Fibroblast of peridontal ligament (primary cell): ENCODE results near the gene B3GAT1.
"Not testable (repeated sequence)": the region's sequence is repeated elsewhere in the genome, so short reads cannot be mapped to it uniquely, and the experiment has no call there.

Experiments
- DNase-seq: peaks from one replicate; pipeline ENCODE4 v3.0.0-alpha.2; 2010; ENCODE audit errors: extremely low read depth

B3GAT1 gene

DNA sequence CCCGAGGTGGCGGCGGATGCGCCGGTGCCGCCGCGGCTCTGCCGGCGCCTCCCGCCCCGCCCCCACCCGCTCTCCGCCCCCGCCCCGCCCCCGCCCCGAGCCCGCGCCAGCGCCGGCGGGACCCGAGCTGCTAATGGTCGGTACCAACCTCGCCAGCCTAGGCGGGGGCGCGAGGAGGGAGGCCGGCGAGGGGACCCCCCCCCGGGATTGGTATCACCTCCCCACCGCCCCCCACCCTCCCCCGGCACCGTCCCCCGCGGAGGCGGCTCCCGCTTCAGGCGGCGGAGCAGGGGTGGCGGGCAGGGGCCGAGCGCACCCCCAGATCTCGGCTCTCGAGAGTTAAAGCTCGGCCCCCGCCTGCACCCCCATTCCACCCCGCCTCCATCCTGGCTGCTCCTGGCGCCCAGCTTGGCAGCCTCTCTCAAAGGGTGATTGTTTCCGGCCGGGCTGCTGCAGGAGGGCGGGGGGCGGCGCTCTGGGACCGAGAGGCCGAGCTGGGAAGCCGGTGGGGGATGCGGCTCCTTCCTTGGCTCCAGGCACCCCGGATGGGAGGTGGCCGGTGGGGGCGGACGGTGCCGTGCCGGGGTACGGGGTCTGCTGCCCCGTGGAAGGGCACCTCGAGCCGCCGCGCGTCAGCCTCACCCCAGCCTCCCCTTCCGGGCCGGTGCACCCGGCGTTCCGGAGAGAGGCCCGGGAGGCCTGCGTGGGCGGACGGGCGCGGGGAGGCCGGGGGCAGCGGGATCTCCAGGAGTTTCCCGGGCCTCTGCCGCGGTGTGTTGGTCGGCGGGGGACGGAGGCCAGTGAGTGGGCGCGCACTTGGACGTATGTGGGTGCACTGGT lies at the start of gene B3GAT1:
B3GAT1 (minus strand) TSS at position 40 of the 840 bp plus-strand sequence. CDS start 24,583 bp downstream, outside the sequence.
- no peak for DNase-seq

GRCh38 chr11:134461621-134462020 lies 49.6 kb upstream of the B3GAT1 start:
- DNase-seq = no peak

- DNase-seq = no peak
These were observed 48.8 kb upstream of the B3GAT1 start for GRCh38 chr11:134460881-134461280.

DNA sequence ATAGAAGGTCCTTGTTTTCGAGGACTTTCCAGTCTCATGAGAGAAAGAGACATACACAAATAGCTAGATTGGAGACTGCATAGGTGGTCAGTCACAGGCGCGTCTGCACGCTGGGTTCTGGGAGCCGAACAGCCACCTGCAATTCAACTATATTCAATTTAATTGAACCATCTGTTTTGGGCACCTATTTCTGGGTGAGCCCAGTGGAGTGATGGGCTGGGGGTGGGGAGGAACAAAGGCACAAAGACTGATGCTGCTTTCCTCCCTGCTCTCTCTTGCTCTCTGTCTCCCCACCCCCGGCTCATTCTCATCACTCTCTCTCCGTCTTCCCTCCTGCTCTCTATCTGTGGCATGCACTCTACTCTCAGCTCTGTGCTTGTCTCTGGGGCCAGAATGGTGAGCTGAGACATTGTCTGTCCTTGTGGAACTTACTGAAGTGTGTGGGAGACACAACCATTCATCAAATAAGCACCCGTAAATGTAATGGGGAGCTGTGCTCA lies 48.1 kb upstream of the B3GAT1 start:
- no peak for DNase-seq

DNA sequence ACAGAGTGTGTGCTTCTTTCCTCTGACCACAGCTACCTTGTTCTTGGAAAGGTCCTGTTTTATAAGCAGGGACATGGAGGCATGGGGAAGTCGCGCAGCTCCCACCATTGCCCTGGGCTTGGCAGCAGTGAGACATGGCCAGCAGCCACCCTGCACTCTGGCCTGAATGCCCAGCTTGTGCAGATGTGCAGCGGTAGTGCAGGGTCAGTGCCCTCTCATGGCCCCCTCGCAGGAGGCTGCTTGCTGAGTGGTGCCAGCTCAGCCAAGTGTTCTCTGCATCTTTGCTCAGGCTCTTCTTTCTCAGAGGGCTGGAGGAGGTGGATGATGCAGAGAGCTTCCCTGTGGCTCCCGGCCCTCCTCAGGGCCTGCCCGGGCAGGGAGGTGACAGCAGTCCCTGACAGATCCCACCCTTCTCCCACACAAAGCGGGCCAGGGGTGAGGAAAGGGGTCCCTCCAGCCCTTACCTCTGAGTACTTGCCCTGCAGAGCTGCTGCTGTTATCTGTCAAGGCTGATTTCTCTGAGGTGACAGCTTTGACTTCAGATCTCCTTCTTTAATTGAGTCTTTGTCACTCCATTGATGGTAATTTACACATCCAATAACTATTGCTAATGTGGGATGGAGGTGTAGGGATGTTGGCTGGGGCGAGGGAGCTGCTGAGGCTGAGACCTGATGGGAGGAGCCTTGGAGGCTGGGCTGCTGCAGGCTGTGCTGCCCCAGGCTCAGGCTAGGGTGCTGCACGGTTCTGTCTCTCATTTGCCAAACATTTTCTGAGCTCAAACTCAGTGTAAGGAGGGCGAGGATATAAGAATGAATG lies 47.4 kb upstream of the B3GAT1 start:
- DNase-seq = no peak

GRCh38 chr11:134457411-134458007 lies 45.5 kb upstream of the B3GAT1 start:
- not testable (repeated sequence) for DNase-seq

DNA sequence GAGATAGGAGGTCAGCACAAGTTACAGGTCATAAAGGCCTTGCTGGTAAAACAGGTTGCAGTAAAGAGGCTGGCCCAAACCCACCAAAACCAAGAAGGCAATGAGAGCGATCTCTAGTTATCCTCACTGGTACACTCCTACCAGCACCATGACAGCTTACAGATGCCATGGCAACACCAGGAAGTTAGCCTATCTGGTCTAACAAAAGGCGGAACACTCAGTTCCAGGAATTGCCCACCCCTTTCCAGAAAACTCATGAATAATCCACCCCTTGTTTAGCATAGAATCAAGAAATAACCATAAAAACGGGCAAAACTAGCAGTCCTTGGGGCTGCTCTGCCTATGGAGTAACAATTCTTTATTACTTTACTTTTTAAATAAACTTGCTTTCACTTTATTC lies 43.5 kb upstream of the B3GAT1 start:
- no peak for DNase-seq

DNA sequence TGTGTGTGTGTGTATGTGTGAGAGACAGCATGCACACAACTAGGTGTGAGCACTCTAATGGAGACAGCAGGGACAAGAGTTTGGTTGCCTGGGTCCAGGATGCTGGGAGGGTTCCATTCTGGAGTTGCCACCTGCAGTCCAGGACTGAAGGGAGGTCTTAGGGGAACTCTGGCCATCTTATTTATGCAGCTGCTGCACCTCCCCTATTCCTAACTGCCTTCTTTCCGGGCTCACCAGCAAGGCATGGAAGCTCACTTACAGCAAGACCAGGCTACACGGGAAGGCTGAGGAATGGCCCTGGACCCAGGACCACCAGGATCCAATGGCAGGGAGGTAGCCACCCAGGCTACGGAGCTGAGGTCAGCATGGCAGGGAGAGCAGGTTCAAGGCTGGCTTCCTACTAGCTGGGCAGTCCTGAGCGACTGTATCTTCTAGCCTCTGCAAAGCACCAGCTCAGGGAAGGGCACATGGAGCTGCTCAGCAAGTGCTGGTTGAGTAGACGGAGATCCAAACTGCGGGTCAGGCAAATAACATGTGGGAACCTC lies 42.2 kb upstream of the B3GAT1 start:
- DNase-seq = no peak

DNA sequence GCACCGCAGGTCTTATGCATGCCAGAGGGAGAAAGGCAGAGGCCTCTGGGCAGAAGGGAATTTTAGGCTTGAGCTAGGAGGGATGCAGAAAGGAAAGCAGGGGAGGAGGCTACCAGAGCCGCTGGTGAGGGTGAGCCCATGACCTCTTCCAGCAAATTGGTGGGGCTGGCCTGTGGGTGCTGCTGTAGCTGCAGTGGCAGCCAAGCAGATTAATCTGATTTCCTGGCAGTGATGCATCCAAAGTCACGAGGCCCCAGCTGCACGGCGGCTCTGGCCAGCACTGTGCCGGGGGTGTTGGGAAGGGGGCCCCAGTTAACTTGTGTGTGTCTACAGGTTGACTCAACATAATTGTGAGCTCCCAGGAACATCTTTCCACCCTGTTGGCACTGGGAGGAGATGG lies 41.4 kb upstream of the B3GAT1 start:
- no peak for DNase-seq

DNA sequence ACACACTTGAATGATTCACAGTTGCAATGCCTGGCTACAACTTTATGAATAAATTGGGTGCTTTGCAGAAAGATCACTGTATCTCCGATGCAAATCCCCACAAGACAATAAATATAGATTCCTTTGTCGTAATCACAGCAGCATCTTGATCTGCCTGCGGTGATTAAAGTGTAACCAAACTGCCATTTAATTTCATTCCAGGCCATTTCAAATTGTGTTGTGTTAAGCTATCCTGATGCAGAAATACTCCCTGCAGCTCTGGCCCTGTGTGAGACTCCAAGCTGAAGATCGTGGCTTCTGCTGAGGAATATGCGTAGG lies 40.8 kb upstream of the B3GAT1 start:
- no peak for DNase-seq

- no peak for DNase-seq
These were observed 40.2 kb upstream of the B3GAT1 start for GRCh38 chr11:134452026-134452837.

- no peak for DNase-seq
These were observed 38.1 kb upstream of the B3GAT1 start for GRCh38 chr11:134450186-134450585.

- DNase-seq = no peak
These were observed 37.7 kb upstream of the B3GAT1 start for GRCh38 chr11:134449713-134450112.

GRCh38 chr11:134449051-134449450 lies 37.0 kb upstream of the B3GAT1 start:
- DNase-seq = no peak

- no peak for DNase-seq
These were observed 35.7 kb upstream of the B3GAT1 start for GRCh38 chr11:134447696-134448095.

DNA sequence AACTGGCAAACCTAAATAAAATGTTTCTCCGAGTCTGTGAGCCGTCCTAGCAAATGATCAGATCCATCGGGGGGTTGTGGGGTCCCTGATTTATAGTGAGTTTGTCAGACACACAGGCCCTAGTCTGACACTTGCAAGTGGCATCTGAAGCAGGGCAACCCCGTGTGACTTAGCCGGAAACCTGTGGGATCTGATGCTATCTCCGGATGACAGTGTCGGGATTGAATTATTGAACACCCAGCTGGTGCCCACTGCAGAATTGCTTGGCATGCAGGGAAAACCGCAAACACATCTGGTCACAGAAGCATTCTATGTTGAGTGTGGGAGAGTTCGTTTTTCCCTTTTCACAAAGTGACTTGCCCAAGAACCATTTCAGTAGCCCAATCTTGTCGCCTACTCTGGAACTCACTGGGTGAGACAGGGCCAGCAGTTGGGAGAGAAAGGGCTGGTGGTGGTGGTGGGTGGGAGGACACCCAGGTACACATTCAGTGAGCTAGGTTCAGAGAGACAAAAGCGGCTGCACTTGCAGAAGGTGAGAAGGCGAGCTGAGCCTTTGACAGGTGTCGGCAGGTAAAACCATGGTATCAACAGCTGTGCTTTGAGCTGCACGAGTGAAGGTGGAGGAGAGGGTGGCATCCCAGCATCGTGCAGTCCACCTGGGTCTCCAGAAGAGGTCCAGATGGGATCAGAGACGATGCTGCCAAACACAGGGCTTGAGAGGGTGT lies 33.7 kb upstream of the B3GAT1 start:
- no peak for DNase-seq

GRCh38 chr11:134444160-134445108 lies 32.4 kb upstream of the B3GAT1 start:
- DNase-seq = not testable (repeated sequence)

GRCh38 chr11:134443246-134443645 lies 31.2 kb upstream of the B3GAT1 start:
- DNase-seq = no peak

GRCh38 chr11:134442246-134442645 lies 30.2 kb upstream of the B3GAT1 start:
- DNase-seq = no peak
